Kidney epithelial cell (primary cell): ENCODE results near the gene SNED1. TPM values are rescaled to one million over a fixed set of nuclear protein-coding genes. Genes with fewer than 3 reads are reported as not detected.

Experiments
- DNase-seq: peaks from one replicate; pipeline ENCODE4 v3.0.0-alpha.2; 2010; ENCODE audit warnings: low read depth
- H3K27me3 ChIP-seq: 2 replicates; pipeline ENCODE4 v1.6.0; 2011; ENCODE audit warnings: low read length; ENCODE audit not compliant: control insufficient read depth, insufficient read depth
- H3K36me3 ChIP-seq: 2 replicates; pipeline ENCODE4 v1.5.1; 2011; ENCODE audit warnings: low read length; ENCODE audit not compliant: control insufficient read depth, insufficient read depth
- H3K4me3 ChIP-seq: 2 replicates; pipeline ENCODE4 v1.5.1; 2011; ENCODE audit warnings: low read depth, mild to moderate bottlenecking, control low read depth, low read length
- CTCF ChIP-seq: IDR thresholded peaks from 2 replicates; pipeline ENCODE4 v1.5.1; 2011; ENCODE audit warnings: mild to moderate bottlenecking, moderate library complexity, low read length, control low read depth, inconsistent platforms; ENCODE audit not compliant: insufficient read depth, poor library complexity, severe bottlenecking
- total RNA-seq: library from RNA; depleted of rRNA; stranded (reverse); fragments of >200 nt; gene quantifications from 2 replicates; pipeline ENCODE4 v1.2.3, GENCODE V29; 2015

SNED1 gene
- total RNA-seq, 1 donor from 2014 or later = 2.2 TPM

GRCh38 chr2:240986787-240987411 is 11.5 kb upstream of the SNED1 start:
- TF ChIP-seq CTCF = no peak
- no peak for DNase-seq
- no peaks in the 10 kb centered on the region for H3K36me3 ChIP-seq
- H3K4me3 ChIP-seq = no peak overlapping the region
- H3K27me3 ChIP-seq = peaks cover 22% of the 10 kb centered on the region

DNA sequence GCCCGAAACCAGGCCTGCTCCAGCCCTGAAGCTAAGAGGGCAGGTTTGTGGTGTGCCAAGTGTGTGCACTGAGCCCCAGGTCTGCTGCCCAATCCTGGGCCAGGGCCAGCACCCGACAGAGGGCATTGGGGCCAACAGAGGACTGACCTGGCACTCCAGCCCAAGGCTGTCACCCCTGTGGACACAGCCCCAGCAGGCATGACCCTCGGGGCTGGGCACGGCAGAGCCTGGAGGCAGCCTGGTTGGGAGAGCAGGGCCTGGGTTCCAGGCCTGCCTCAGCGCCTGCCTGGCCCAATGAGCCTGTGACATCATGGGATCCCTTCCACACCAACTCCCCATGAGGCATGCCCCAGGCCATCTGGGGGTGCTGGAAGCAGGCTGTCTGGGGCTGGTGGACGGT is 10.8 kb upstream of the SNED1 start:
- no peaks in the 10 kb centered on the region for H3K36me3 ChIP-seq
- no peak for TF ChIP-seq CTCF
- no peak for DNase-seq
- H3K4me3 ChIP-seq = no peak overlapping the region
- peaks cover 15% of the 10 kb centered on the region for H3K27me3 ChIP-seq

GRCh38 chr2:240988146-240988545 is 10.3 kb upstream of the SNED1 start:
- H3K4me3 ChIP-seq = no peak overlapping the region
- DNase-seq = no peak
- no peak for TF ChIP-seq CTCF
- H3K27me3 ChIP-seq = peaks cover 10% of the 10 kb centered on the region
- H3K36me3 ChIP-seq = no peaks in the 10 kb centered on the region

DNA sequence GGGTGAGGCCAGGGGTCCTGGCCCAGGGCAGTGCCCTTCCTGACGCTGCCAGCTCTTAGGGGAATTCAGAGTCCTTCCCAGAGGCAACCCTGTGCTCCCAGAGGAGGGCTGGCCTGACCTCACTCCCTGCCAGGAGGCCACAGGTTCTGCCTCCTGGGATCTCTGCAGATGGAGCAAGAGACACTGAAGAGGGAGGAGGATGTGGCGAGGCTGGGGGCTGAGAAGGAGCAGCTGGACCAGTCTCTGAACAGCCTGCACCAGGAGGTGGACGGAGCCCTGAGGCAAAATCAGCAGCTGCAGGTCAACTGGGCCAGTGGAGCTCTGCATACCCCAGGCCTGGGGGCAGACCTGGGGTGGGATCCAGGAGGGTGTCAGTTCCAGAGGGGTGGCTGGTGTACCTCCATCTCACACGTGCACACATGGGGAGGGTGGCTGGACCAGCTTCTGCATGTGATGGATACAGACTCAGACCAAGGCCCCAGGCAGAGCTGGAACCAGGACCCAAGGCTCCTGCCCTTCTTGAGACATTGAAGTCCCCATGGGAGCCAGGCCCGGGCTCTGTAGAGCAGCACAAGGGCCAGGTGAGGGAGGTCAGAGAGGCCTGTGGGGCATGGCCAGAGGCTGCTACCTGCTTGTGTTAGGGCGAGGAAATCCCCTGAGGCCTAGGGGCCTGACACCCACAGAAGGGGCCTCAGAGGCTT is 9.7 kb upstream of the SNED1 start:
- no peak for DNase-seq
- Histone ChIP-seq H3K27me3 (peaks cover 4% of the 10 kb centered on the region), H3K36me3 (no peaks in the 10 kb centered on the region), H3K4me3 (no peak overlapping the region)
- TF ChIP-seq CTCF = no peak

- H3K36me3 ChIP-seq = no peaks in the 10 kb centered on the region
- DNase-seq = no peak
- peak; percentile 18 for TF ChIP-seq CTCF
- no peak overlapping the region for H3K4me3 ChIP-seq
- no peaks in the 10 kb centered on the region for H3K27me3 ChIP-seq
Observed at GRCh38 chr2:240989451-240990265, 8.8 kb upstream of the SNED1 start.
